ENCODE results near the gene SLC36A3.

The SLC36A3 gene

GRCh38 chr5:151251001-151251551 lies 52.5 kb downstream of the SLC36A3 start:
- no peaks in the 10 kb centered on the region for H3K27me3 ChIP-seq (ENCODE audit: control insufficient read depth, insufficient read depth, low read length)
- H3K79me2 ChIP-seq = peaks cover 23% of the 10 kb centered on the region
- no peak for TF ChIP-seq CTCF (IDR thresholded peaks at IDR 0.05)
- no peak overlapping the region for H3K4me2 ChIP-seq (ENCODE audit: low read length)
- peaks cover 6% of the 10 kb centered on the region for H3K4me1 ChIP-seq
- H2AFZ ChIP-seq = peak overlapping the region; percentile 3
- H3K36me3 ChIP-seq (ENCODE audit: control insufficient read depth, insufficient read depth, low read length) = no peaks in the 10 kb centered on the region
- no peak overlapping the region for H3K27ac ChIP-seq
- H3K9ac ChIP-seq = no peak overlapping the region
- no peaks in the 10 kb centered on the region for H3K9me3 ChIP-seq (ENCODE audit: control insufficient read depth, low read length)
- no peak overlapping the region for H3K4me3 ChIP-seq (ENCODE audit: low read depth, low read length)

- H3K27ac ChIP-seq = no peak overlapping the region
- no peak overlapping the region for H3K4me3 ChIP-seq (ENCODE audit: low read depth, low read length)
- H3K36me3 ChIP-seq (ENCODE audit: control insufficient read depth, insufficient read depth, low read length) = no peaks in the 10 kb centered on the region
- H3K9me3 ChIP-seq (ENCODE audit: control insufficient read depth, low read length) = no peaks in the 10 kb centered on the region
- no peak overlapping the region for H3K9ac ChIP-seq
- peaks cover 6% of the 10 kb centered on the region for H3K4me1 ChIP-seq
- H3K79me2 ChIP-seq = peaks cover 17% of the 10 kb centered on the region
- H3K27me3 ChIP-seq (ENCODE audit: control insufficient read depth, insufficient read depth, low read length) = no peaks in the 10 kb centered on the region
- no peak for TF ChIP-seq CTCF (IDR thresholded peaks at IDR 0.05)
- peak overlapping the region; percentile 3 for H2AFZ ChIP-seq
- H3K4me2 ChIP-seq (ENCODE audit: low read length) = no peak overlapping the region
Measured at GRCh38 chr5:151250346-151251000, 53.1 kb downstream of the SLC36A3 start.

GRCh38 chr5:151249281-151249680 lies 54.3 kb downstream of the SLC36A3 start:
- Histone ChIP-seq H2AFZ (no peak overlapping the region), H3K9ac (no peak overlapping the region), H3K9me3 (ENCODE audit: control insufficient read depth, low read length) (no peaks in the 10 kb centered on the region), H3K27me3 (ENCODE audit: control insufficient read depth, insufficient read depth, low read length) (no peaks in the 10 kb centered on the region), H3K4me3 (ENCODE audit: low read depth, low read length) (no peak overlapping the region), H3K27ac (no peak overlapping the region), H3K79me2 (peaks cover 5% of the 10 kb centered on the region), H3K4me2 (ENCODE audit: low read length) (no peak overlapping the region), H3K36me3 (ENCODE audit: control insufficient read depth, insufficient read depth, low read length) (no peaks in the 10 kb centered on the region), H3K4me1 (peaks cover 6% of the 10 kb centered on the region)
- no peak for TF ChIP-seq CTCF (IDR thresholded peaks at IDR 0.05)

GRCh38 chr5:151248651-151249050 lies 54.9 kb downstream of the SLC36A3 start:
- Histone ChIP-seq H3K4me3 (ENCODE audit: low read depth, low read length) (no peak overlapping the region), H3K9me3 (ENCODE audit: control insufficient read depth, low read length) (no peaks in the 10 kb centered on the region), H3K79me2 (no peaks in the 10 kb centered on the region), H3K4me2 (ENCODE audit: low read length) (no peak overlapping the region), H3K9ac (no peak overlapping the region), H3K27me3 (ENCODE audit: control insufficient read depth, insufficient read depth, low read length) (no peaks in the 10 kb centered on the region), H3K4me1 (no peaks in the 10 kb centered on the region), H2AFZ (no peak overlapping the region), H3K27ac (no peak overlapping the region), H3K36me3 (ENCODE audit: control insufficient read depth, insufficient read depth, low read length) (no peaks in the 10 kb centered on the region)
- no peak for TF ChIP-seq CTCF (IDR thresholded peaks at IDR 0.05)

Measured in parathyroid adenoma (tissue), 2 donors.